Measurements from ENCODE around the gene ASCC3. TPM values are rescaled to one million over a fixed set of nuclear protein-coding genes. Genes with fewer than 3 reads are reported as not detected.
"Not testable (repeated sequence)": the region's sequence is repeated elsewhere in the genome, so short reads cannot be mapped to it uniquely, and the experiment has no call there.

ASCC3 gene
- total and polyA plus RNA-seq, 2 experiments from 2014 or later: 92.9 to 129 TPM

- not testable (repeated sequence) for ATAC-seq; H3K4me1 Mint-ChIP-seq; DNase-seq (ENCODE audit: low spot score); H3K9me3 Mint-ChIP-seq; H3K27me3 ChIP-seq (ENCODE audit: insufficient read depth); H4K20me1 ChIP-seq (replicated peaks; ENCODE audit: insufficient read depth); H3K4me2 ChIP-seq; H3K27me3 Mint-ChIP-seq (ENCODE audit: insufficient read depth, low read depth, poor library complexity); H3K4me1 ChIP-seq (ENCODE audit: insufficient read depth); H3K36me3 ChIP-seq (ENCODE audit: insufficient read depth); H2AFZ ChIP-seq; H3K27ac Mint-ChIP-seq; H3K27ac ChIP-seq (ENCODE audit: low read depth); H3K4me3 ChIP-seq; H3K9me2 ChIP-seq (ENCODE audit: insufficient read depth); H3F3A ChIP-seq (replicated peaks; ENCODE audit: low read depth); H3K4me3 Mint-ChIP-seq; H3K79me2 ChIP-seq (replicated peaks; ENCODE audit: insufficient read depth)
- H3K36me3 Mint-ChIP-seq (ENCODE audit: low read depth): peaks cover 63% of the 10 kb centered on the region
These were observed 122.7 kb downstream of the ASCC3 start for GRCh38 chr6:100758386-100758785.

DNA sequence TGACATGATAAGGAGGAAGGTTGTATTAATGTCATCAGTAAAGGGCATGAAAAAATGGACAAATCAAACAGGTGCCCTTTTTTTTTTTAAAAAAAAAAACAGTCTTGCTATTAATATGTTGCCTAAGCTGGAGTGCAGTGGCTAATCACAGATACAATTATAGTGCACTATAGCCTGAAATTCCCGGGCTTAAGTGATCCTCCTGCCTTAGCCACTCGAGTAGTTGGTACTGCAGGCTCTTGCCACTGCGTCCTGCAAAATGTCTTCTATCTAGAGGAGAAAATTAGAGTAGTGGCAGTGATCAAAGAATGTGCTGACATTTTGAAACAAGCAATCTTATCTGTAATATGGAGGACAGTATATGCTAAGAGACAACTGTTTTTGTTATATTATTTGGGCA, 127.7 kb downstream of the ASCC3 start:
- Mint-ChIP-seq H3K4me1 (no peaks in the 10 kb centered on the region), H3K9me3 (no peaks in the 10 kb centered on the region), H3K27ac (no peak overlapping the region), H3K27me3 (ENCODE audit: insufficient read depth, low read depth, poor library complexity) (no peaks in the 10 kb centered on the region), H3K36me3 (ENCODE audit: low read depth) (peaks cover 17% of the 10 kb centered on the region; the same call in 2 of the 3 replicates), H3K4me3 (no peak overlapping the region)
- Histone ChIP-seq H3K4me1 (ENCODE audit: insufficient read depth) (no peaks in the 10 kb centered on the region), H3K4me3 (no peak overlapping the region), H3K9me2 (ENCODE audit: insufficient read depth) (no peaks in the 10 kb centered on the region), H2AFZ (no peak overlapping the region), H3F3A (replicated peaks; ENCODE audit: low read depth) (no peaks in the 10 kb centered on the region), H3K4me2 (no peak overlapping the region), H3K79me2 (replicated peaks; ENCODE audit: insufficient read depth) (no peaks in the 10 kb centered on the region), H3K27ac (ENCODE audit: low read depth) (no peak overlapping the region), H3K27me3 (ENCODE audit: insufficient read depth) (no peaks in the 10 kb centered on the region), H3K36me3 (ENCODE audit: insufficient read depth) (no peaks in the 10 kb centered on the region), H4K20me1 (replicated peaks; ENCODE audit: insufficient read depth) (no peaks in the 10 kb centered on the region)
- DNase-seq (ENCODE audit: low spot score): no peak
- TF ChIP-seq, protein P1, sequence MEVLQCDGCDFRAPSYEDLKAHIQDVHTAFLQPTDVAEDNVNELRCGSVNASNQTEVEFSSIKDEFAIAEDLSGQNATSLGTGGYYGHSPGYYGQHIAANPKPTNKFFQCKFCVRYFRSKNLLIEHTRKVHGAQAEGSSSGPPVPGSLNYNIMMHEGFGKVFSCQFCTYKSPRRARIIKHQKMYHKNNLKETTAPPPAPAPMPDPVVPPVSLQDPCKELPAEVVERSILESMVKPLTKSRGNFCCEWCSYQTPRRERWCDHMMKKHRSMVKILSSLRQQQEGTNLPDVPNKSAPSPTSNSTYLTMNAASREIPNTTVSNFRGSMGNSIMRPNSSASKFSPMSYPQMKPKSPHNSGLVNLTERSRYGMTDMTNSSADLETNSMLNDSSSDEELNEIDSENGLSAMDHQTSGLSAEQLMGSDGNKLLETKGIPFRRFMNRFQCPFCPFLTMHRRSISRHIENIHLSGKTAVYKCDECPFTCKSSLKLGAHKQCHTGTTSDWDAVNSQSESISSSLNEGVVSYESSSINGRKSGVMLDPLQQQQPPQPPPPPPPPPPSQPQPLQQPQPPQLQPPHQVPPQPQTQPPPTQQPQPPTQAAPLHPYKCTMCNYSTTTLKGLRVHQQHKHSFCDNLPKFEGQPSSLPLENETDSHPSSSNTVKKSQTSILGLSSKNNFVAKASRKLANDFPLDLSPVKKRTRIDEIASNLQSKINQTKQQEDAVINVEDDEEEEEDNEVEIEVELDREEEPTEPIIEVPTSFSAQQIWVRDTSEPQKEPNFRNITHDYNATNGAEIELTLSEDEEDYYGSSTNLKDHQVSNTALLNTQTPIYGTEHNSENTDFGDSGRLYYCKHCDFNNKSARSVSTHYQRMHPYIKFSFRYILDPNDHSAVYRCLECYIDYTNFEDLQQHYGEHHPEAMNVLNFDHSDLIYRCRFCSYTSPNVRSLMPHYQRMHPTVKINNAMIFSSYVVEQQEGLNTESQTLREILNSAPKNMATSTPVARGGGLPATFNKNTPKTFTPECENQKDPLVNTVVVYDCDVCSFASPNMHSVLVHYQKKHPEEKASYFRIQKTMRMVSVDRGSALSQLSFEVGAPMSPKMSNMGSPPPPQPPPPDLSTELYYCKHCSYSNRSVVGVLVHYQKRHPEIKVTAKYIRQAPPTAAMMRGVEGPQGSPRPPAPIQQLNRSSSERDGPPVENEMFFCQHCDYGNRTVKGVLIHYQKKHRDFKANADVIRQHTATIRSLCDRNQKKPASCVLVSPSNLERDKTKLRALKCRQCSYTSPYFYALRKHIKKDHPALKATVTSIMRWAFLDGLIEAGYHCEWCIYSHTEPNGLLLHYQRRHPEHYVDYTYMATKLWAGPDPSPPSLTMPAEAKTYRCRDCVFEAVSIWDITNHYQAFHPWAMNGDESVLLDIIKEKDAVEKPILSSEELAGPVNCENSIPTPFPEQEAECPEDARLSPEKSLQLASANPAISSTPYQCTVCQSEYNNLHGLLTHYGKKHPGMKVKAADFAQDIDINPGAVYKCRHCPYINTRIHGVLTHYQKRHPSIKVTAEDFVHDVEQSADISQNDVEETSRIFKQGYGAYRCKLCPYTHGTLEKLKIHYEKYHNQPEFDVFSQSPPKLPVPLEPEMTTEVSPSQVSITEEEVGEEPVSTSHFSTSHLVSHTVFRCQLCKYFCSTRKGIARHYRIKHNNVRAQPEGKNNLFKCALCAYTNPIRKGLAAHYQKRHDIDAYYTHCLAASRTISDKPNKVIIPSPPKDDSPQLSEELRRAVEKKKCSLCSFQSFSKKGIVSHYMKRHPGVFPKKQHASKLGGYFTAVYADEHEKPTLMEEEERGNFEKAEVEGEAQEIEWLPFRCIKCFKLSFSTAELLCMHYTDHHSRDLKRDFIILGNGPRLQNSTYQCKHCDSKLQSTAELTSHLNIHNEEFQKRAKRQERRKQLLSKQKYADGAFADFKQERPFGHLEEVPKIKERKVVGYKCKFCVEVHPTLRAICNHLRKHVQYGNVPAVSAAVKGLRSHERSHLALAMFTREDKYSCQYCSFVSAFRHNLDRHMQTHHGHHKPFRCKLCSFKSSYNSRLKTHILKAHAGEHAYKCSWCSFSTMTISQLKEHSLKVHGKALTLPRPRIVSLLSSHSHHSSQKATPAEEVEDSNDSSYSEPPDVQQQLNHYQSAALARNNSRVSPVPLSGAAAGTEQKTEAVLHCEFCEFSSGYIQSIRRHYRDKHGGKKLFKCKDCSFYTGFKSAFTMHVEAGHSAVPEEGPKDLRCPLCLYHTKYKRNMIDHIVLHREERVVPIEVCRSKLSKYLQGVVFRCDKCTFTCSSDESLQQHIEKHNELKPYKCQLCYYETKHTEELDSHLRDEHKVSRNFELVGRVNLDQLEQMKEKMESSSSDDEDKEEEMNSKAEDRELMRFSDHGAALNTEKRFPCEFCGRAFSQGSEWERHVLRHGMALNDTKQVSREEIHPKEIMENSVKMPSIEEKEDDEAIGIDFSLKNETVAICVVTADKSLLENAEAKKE (CRISPR knock-in tag; IDR thresholded peaks at IDR 0.05): no peak
- TF ChIP-seq JUNB (IDR thresholded peaks at IDR 0.05; ENCODE audit: unreplicated experiment): no peak
- TF ChIP-seq, protein P2, sequence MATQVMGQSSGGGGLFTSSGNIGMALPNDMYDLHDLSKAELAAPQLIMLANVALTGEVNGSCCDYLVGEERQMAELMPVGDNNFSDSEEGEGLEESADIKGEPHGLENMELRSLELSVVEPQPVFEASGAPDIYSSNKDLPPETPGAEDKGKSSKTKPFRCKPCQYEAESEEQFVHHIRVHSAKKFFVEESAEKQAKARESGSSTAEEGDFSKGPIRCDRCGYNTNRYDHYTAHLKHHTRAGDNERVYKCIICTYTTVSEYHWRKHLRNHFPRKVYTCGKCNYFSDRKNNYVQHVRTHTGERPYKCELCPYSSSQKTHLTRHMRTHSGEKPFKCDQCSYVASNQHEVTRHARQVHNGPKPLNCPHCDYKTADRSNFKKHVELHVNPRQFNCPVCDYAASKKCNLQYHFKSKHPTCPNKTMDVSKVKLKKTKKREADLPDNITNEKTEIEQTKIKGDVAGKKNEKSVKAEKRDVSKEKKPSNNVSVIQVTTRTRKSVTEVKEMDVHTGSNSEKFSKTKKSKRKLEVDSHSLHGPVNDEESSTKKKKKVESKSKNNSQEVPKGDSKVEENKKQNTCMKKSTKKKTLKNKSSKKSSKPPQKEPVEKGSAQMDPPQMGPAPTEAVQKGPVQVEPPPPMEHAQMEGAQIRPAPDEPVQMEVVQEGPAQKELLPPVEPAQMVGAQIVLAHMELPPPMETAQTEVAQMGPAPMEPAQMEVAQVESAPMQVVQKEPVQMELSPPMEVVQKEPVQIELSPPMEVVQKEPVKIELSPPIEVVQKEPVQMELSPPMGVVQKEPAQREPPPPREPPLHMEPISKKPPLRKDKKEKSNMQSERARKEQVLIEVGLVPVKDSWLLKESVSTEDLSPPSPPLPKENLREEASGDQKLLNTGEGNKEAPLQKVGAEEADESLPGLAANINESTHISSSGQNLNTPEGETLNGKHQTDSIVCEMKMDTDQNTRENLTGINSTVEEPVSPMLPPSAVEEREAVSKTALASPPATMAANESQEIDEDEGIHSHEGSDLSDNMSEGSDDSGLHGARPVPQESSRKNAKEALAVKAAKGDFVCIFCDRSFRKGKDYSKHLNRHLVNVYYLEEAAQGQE (IDR thresholded peaks at IDR 0.05; ENCODE audit: unreplicated experiment): no peak
- no peak for TF ChIP-seq NANOG (IDR thresholded peaks at IDR 0.05; ENCODE audit: borderline replicate concordance)
- TF ChIP-seq, protein P3, sequence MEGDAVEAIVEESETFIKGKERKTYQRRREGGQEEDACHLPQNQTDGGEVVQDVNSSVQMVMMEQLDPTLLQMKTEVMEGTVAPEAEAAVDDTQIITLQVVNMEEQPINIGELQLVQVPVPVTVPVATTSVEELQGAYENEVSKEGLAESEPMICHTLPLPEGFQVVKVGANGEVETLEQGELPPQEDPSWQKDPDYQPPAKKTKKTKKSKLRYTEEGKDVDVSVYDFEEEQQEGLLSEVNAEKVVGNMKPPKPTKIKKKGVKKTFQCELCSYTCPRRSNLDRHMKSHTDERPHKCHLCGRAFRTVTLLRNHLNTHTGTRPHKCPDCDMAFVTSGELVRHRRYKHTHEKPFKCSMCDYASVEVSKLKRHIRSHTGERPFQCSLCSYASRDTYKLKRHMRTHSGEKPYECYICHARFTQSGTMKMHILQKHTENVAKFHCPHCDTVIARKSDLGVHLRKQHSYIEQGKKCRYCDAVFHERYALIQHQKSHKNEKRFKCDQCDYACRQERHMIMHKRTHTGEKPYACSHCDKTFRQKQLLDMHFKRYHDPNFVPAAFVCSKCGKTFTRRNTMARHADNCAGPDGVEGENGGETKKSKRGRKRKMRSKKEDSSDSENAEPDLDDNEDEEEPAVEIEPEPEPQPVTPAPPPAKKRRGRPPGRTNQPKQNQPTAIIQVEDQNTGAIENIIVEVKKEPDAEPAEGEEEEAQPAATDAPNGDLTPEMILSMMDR (conservative IDR thresholded peaks at IDR 0.05; ENCODE audit: low read depth in 2 of 2): no peak
- no peak for TF ChIP-seq POLR2AphosphoS5 (IDR thresholded peaks at IDR 0.05; ENCODE audit: low read depth)
- TF ChIP-seq STAT1 (IDR thresholded peaks at IDR 0.05; ENCODE audit: unreplicated experiment): no peak
- no peak for ATAC-seq

Data from GM23338 (cell line).